ENCODE data around the gene XYLB.
A peak's percentile ranks its signal among the peaks of the same experiment; 100 is the strongest.

Gene XYLB

DNA sequence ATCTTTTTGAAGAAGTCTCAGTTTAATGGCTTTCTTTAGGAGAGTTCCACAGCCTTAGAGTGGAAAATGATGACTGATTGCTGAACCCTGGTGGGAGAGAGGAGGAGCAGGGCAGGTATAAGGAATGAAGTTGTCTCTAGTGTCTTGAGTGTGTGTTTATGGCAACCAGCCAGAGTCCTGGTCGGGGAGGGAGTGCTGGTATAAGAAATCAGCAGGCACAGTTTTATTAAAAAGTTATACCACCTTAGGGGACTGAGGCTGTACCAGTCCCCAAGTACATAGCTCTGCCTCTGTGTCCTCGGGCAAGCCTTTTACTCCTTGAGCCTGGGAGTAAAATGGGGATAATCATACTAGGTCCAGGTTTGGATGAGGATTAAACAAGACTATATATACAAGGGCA, 34.6 kb upstream of the XYLB start:
- no CpG with 5 or more reads among the region's 2 CpGs for WGBS, 2 donors (ENCODE audit: extremely low coverage in 2 of 2, insufficient read length in 2 of 2, insufficient replicate concordance in 1 of 2)
- H4K91ac ChIP-seq (ENCODE audit: low read depth, low read length, poor library complexity) = no peak overlapping the region

DNA sequence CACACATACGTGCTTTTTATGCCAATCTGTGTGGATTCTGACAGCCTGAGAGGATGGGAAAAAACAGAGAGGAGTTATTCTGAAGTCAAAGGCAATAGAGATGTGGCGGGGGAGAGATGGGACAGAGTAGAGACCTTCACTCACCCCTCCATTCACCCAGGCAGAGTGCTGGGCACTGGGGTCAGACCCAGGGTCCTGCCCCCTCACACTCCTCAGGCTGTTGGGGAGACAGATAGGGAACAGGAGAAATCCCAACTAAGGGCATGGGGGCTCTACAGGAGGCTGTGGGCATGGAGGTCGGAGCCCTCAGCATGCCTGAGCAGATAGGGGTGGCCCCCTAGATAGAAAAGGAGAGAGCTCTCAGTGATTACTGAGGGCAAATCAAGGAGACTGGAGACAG, 34.2 kb upstream of the XYLB start:
- Histone ChIP-seq H3K27me3 (ENCODE audit: control insufficient read depth in 3 of 3, insufficient read depth in 3 of 3, low read depth in 1 of 3, low read length in 3 of 3) (peaks cover 0 to 18% (median 0%) of the 10 kb centered on the region in 3 experiments), H3K4me3 (ENCODE audit: low read length in 2 of 2) (no peak overlapping the region), H2BK15ac (ENCODE audit: low read length) (peak overlapping the region; percentile 18), H3K9ac (ENCODE audit: low read depth, low read length, poor library complexity) (no peak overlapping the region), H3K4me1 (ENCODE audit: control insufficient read depth in 2 of 2, insufficient read depth in 1 of 2, low read depth in 1 of 2, low read length in 2 of 2) (peaks cover 4 to 5% of the 10 kb centered on the region in 2 donors), H2BK12ac (ENCODE audit: low read length) (no peak overlapping the region), H3K27ac (replicated peaks; ENCODE audit: low read length) (no peak overlapping the region), H2AK5ac (ENCODE audit: low read depth, low read length) (peak overlapping the region; percentile 15), H2BK120ac (ENCODE audit: low read depth, low read length) (no peak overlapping the region), H3K4me2 (ENCODE audit: insufficient read depth, low read length, poor library complexity, severe bottlenecking) (no peak overlapping the region), H3K9me3 (replicated peaks in 1 of 2; ENCODE audit: control insufficient read depth in 2 of 2, insufficient read depth in 1 of 2, low read depth in 1 of 2, low read length in 2 of 2) (no peaks in the 10 kb centered on the region), H3K23ac (ENCODE audit: low read depth, low read length, poor library complexity) (no peak overlapping the region), H4K8ac (ENCODE audit: low read depth, low read length) (no peak overlapping the region), H3K36me3 (replicated peaks in 1 of 2; ENCODE audit: control insufficient read depth in 2 of 2, insufficient read depth in 2 of 2, low read length in 2 of 2) (no peaks in the 10 kb centered on the region), H3K14ac (ENCODE audit: low read length) (no peak overlapping the region), H3K4ac (ENCODE audit: low read length) (no peak overlapping the region), H4K91ac (ENCODE audit: low read depth, low read length, poor library complexity) (no peak overlapping the region), H3K79me1 (ENCODE audit: low read depth, low read length) (no peaks in the 10 kb centered on the region), H2AFZ (ENCODE audit: low read length) (no peak overlapping the region), H2BK5ac (ENCODE audit: low read length) (no peak overlapping the region), H3K18ac (ENCODE audit: low read length) (no peak overlapping the region)
- no peak for DNase-seq (ENCODE audit: low spot score)
- whole genome bisulfite sequencing, 2 donors (ENCODE audit: extremely low coverage in 2 of 2, insufficient read length in 2 of 2, insufficient replicate concordance in 1 of 2) = no CpG with 5 or more reads among the region's 3 CpGs

More for the DNA sequence above, 34.6 kb upstream of the XYLB start:
- no peaks in the 10 kb centered on the region for H3K9me3 ChIP-seq (replicated peaks in 1 of 2; ENCODE audit: control insufficient read depth in 2 of 2, insufficient read depth in 1 of 2, low read depth in 1 of 2, low read length in 2 of 2)
- H3K27me3 ChIP-seq (ENCODE audit: control insufficient read depth in 3 of 3, insufficient read depth in 3 of 3, low read depth in 1 of 3, low read length in 3 of 3) = peaks cover 0 to 18% (median 0%) of the 10 kb centered on the region in 3 experiments
- DNase-seq (ENCODE audit: low spot score) = no peak
- H2BK120ac ChIP-seq (ENCODE audit: low read depth, low read length) = no peak overlapping the region
- no peaks in the 10 kb centered on the region for H3K36me3 ChIP-seq (replicated peaks in 1 of 2; ENCODE audit: control insufficient read depth in 2 of 2, insufficient read depth in 2 of 2, low read length in 2 of 2)
- H3K14ac ChIP-seq (ENCODE audit: low read length) = no peak overlapping the region
- no peak overlapping the region for H4K8ac ChIP-seq (ENCODE audit: low read depth, low read length)
- no peak overlapping the region for H2AK5ac ChIP-seq (ENCODE audit: low read depth, low read length)
- no peak overlapping the region for H3K27ac ChIP-seq (replicated peaks; ENCODE audit: low read length)
- H2AFZ ChIP-seq (ENCODE audit: low read length) = no peak overlapping the region
- no peaks in the 10 kb centered on the region for H3K79me1 ChIP-seq (ENCODE audit: low read depth, low read length)
- no peak overlapping the region for H2BK15ac ChIP-seq (ENCODE audit: low read length)
- no peak overlapping the region for H3K9ac ChIP-seq (ENCODE audit: low read depth, low read length, poor library complexity)
- no peak overlapping the region for H2BK12ac ChIP-seq (ENCODE audit: low read length)
- H3K4ac ChIP-seq (ENCODE audit: low read length) = no peak overlapping the region
- H2BK5ac ChIP-seq (ENCODE audit: low read length) = no peak overlapping the region
- no peak overlapping the region for H3K4me3 ChIP-seq (ENCODE audit: low read length in 2 of 2)
- H3K18ac ChIP-seq (ENCODE audit: low read length) = no peak overlapping the region
- no peak overlapping the region for H3K23ac ChIP-seq (ENCODE audit: low read depth, low read length, poor library complexity)
- H3K4me1 ChIP-seq (ENCODE audit: control insufficient read depth in 2 of 2, insufficient read depth in 1 of 2, low read depth in 1 of 2, low read length in 2 of 2) = peaks cover 4 to 5% of the 10 kb centered on the region in 2 donors
- H3K4me2 ChIP-seq (ENCODE audit: insufficient read depth, low read length, poor library complexity, severe bottlenecking) = no peak overlapping the region

DNA sequence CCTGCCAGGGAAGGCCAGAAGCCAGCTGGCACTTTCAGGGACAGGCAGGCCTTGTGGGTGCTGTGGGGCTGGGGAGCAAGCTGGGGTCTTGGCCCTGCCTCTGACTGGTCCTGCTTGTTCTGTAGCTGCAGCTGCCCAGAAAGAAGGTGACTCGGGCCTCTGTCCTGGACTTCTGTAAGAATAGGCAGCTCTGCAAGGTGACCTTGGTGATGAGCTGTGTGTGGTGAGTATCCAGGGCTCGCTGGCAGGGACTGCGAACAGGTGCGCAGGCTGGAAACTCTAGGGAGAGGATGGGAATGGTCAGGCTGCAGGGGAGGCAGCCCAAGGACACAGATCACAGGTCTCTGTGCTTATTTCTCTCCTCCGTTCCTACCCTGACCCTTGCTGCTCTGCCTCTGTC, 33.3 kb upstream of the XYLB start:
- no peak overlapping the region for H3K4me3 ChIP-seq (ENCODE audit: low read length in 2 of 2)

DNA sequence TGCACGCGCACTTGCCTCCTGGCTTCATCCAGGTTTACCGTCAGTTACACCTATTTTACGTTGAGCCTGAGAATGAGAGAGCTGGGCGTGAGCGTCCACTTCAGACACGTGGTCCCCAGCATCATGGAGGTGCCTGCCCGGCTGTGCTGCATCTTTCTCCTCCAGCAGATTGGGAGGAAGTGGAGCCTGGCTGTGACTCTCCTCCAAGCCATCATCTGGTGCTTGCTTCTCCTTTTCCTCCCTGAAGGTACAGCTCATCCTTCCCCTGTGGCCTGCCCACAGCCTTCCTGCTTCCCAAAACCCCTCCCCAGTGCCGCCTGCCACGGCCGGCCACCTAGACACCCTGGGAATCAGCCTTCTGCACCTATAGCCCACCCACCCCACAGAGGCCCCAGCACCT, 32.9 kb upstream of the XYLB start:
- Histone ChIP-seq H3K23ac (ENCODE audit: low read depth, low read length, poor library complexity) (no peak overlapping the region), H3K4me3 (ENCODE audit: low read length in 2 of 2) (no peak overlapping the region), H2BK15ac (ENCODE audit: low read length) (peak overlapping the region; percentile 46), H2AK5ac (ENCODE audit: low read depth, low read length) (peak overlapping the region; percentile 26), H3K9ac (ENCODE audit: low read depth, low read length, poor library complexity) (no peak overlapping the region), H3K4me2 (ENCODE audit: insufficient read depth, low read length, poor library complexity, severe bottlenecking) (no peak overlapping the region), H3K9me3 (replicated peaks in 1 of 2; ENCODE audit: control insufficient read depth in 2 of 2, insufficient read depth in 1 of 2, low read depth in 1 of 2, low read length in 2 of 2) (no peaks in the 10 kb centered on the region), H4K91ac (ENCODE audit: low read depth, low read length, poor library complexity) (no peak overlapping the region), H2BK120ac (ENCODE audit: low read depth, low read length) (no peak overlapping the region), H3K79me1 (ENCODE audit: low read depth, low read length) (no peaks in the 10 kb centered on the region), H3K4me1 (ENCODE audit: control insufficient read depth in 2 of 2, insufficient read depth in 1 of 2, low read depth in 1 of 2, low read length in 2 of 2) (peaks cover 4 to 5% of the 10 kb centered on the region in 2 donors), H3K18ac (ENCODE audit: low read length) (no peak overlapping the region), H3K14ac (ENCODE audit: low read length) (no peak overlapping the region), H2BK5ac (ENCODE audit: low read length) (no peak overlapping the region), H3K27ac (replicated peaks; ENCODE audit: low read length) (no peak overlapping the region), H2AFZ (ENCODE audit: low read length) (peak overlapping the region; percentile 96), H2BK12ac (ENCODE audit: low read length) (no peak overlapping the region), H3K36me3 (replicated peaks in 1 of 2; ENCODE audit: control insufficient read depth in 2 of 2, insufficient read depth in 2 of 2, low read length in 2 of 2) (no peaks in the 10 kb centered on the region), H3K27me3 (ENCODE audit: control insufficient read depth in 3 of 3, insufficient read depth in 3 of 3, low read depth in 1 of 3, low read length in 3 of 3) (peaks cover 0 to 19% (median 0%) of the 10 kb centered on the region in 3 experiments), H3K4ac (ENCODE audit: low read length) (no peak overlapping the region), H4K8ac (ENCODE audit: low read depth, low read length) (no peak overlapping the region)
- no CpG with 5 or more reads among the region's 11 CpGs for WGBS, 2 donors (ENCODE audit: extremely low coverage in 2 of 2, insufficient read length in 2 of 2, insufficient replicate concordance in 1 of 2)
- no peak for DNase-seq (ENCODE audit: low spot score)

More for the DNA sequence above, 33.3 kb upstream of the XYLB start:
- no peak overlapping the region for H3K4ac ChIP-seq (ENCODE audit: low read length)
- H3K27me3 ChIP-seq (ENCODE audit: control insufficient read depth in 3 of 3, insufficient read depth in 3 of 3, low read depth in 1 of 3, low read length in 3 of 3) = peaks cover 0 to 21% (median 0%) of the 10 kb centered on the region in 3 experiments
- peak overlapping the region; percentile 26 for H2AK5ac ChIP-seq (ENCODE audit: low read depth, low read length)
- no peak overlapping the region for H4K8ac ChIP-seq (ENCODE audit: low read depth, low read length)
- no peak overlapping the region for H2AFZ ChIP-seq (ENCODE audit: low read length)
- peak overlapping the region; percentile 21 for H3K18ac ChIP-seq (ENCODE audit: low read length)
- no peaks in the 10 kb centered on the region for H3K79me1 ChIP-seq (ENCODE audit: low read depth, low read length)
- no peak for DNase-seq (ENCODE audit: low spot score)
- H3K4me2 ChIP-seq (ENCODE audit: insufficient read depth, low read length, poor library complexity, severe bottlenecking) = no peak overlapping the region
- no peak overlapping the region for H2BK120ac ChIP-seq (ENCODE audit: low read depth, low read length)
- H3K9me3 ChIP-seq (replicated peaks in 1 of 2; ENCODE audit: control insufficient read depth in 2 of 2, insufficient read depth in 1 of 2, low read depth in 1 of 2, low read length in 2 of 2) = no peaks in the 10 kb centered on the region
- H3K27ac ChIP-seq (replicated peaks; ENCODE audit: low read length) = no peak overlapping the region
- H3K23ac ChIP-seq (ENCODE audit: low read depth, low read length, poor library complexity) = no peak overlapping the region
- no CpG with 5 or more reads among the region's 5 CpGs for WGBS, 2 donors (ENCODE audit: extremely low coverage in 2 of 2, insufficient read length in 2 of 2, insufficient replicate concordance in 1 of 2)
- H3K4me1 ChIP-seq (ENCODE audit: control insufficient read depth in 2 of 2, insufficient read depth in 1 of 2, low read depth in 1 of 2, low read length in 2 of 2) = peaks cover 4 to 5% of the 10 kb centered on the region in 2 donors
- H4K91ac ChIP-seq (ENCODE audit: low read depth, low read length, poor library complexity) = no peak overlapping the region
- H3K9ac ChIP-seq (ENCODE audit: low read depth, low read length, poor library complexity) = no peak overlapping the region
- H2BK12ac ChIP-seq (ENCODE audit: low read length) = no peak overlapping the region
- H2BK5ac ChIP-seq (ENCODE audit: low read length) = no peak overlapping the region
- no peak overlapping the region for H3K14ac ChIP-seq (ENCODE audit: low read length)
- no peaks in the 10 kb centered on the region for H3K36me3 ChIP-seq (replicated peaks in 1 of 2; ENCODE audit: control insufficient read depth in 2 of 2, insufficient read depth in 2 of 2, low read length in 2 of 2)
- H2BK15ac ChIP-seq (ENCODE audit: low read length) = no peak overlapping the region
